GM19099 (cell line): ENCODE measurements around the gene AMBRA1.
A peak's percentile ranks its signal among the peaks of the same experiment; 100 is the strongest.

Source experiments
- POLR2A ChIP-seq: IDR thresholded peaks from 3 replicates; pipeline ENCODE4 v1.6.1; 2011; ENCODE audit warnings: low read depth; ENCODE audit not compliant: insufficient read length; ENCODE audit errors: extremely low read depth

AMBRA1 gene

GRCh38 chr11:46367916-46368267 lies 225.9 kb downstream of the AMBRA1 start:
- no peak for TF ChIP-seq POLR2A

GRCh38 chr11:46367244-46367915 lies 226.4 kb downstream of the AMBRA1 start:
- no peak for TF ChIP-seq POLR2A

- TF ChIP-seq POLR2A, result no peak
Measured at GRCh38 chr11:46366661-46367161, 227.1 kb downstream of the AMBRA1 start.

- TF ChIP-seq POLR2A, result no peak
Measured at GRCh38 chr11:46366260-46366659, 227.6 kb downstream of the AMBRA1 start.

- TF ChIP-seq POLR2A, result no peak
Measured at GRCh38 chr11:46364791-46365190, 229.0 kb downstream of the AMBRA1 start.

- TF ChIP-seq POLR2A, result no peak
Measured at GRCh38 chr11:46364056-46364455, 229.8 kb downstream of the AMBRA1 start.

DNA sequence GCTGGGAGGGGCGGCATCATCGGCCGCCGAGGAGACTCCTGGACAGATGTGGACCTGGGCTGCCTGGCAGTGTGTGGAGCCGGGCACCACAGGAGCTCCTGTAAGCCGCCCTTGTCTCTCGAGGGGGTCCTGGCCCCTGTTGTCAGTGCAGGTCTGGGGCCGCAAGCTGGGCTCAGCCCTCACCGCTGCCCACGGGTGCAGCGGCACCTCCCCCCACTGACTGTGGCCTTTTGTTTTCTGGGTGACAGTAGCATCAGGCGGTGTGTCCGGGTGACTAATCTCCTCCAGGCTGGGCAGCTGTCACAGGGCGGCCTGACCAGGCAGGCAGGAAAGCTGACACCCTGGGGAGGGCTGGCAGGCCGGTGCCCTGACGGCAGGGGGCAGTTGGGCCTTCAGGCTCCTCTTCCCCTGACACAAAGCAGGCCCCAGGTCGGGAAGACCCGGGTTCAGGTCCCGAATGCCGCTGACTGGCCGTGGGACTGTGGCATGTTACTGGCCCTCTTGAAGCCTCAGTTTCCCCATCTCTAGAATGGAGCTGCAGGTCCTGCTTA lies 230.3 kb downstream of the AMBRA1 start:
- TF ChIP-seq POLR2A, result no peak

DNA sequence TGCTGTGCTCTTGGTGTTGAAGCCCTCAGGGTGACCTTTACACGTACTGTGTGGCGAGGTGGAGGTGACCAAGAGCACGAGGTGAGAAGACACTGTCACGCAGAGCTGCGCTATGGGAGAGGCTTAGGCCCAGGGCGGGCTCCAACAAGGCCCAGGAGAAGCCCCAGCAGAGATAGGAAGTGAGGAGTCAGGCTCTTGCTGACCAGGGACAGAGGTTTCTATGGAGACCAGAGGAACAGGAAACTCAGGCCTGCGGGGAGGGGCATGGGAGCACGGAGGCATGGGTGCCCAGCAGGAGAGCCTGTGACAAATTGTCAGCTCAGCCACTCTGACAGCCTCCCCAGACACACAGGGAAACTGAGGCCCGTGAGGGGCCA lies 230.8 kb downstream of the AMBRA1 start:
- TF ChIP-seq POLR2A, result no peak

DNA sequence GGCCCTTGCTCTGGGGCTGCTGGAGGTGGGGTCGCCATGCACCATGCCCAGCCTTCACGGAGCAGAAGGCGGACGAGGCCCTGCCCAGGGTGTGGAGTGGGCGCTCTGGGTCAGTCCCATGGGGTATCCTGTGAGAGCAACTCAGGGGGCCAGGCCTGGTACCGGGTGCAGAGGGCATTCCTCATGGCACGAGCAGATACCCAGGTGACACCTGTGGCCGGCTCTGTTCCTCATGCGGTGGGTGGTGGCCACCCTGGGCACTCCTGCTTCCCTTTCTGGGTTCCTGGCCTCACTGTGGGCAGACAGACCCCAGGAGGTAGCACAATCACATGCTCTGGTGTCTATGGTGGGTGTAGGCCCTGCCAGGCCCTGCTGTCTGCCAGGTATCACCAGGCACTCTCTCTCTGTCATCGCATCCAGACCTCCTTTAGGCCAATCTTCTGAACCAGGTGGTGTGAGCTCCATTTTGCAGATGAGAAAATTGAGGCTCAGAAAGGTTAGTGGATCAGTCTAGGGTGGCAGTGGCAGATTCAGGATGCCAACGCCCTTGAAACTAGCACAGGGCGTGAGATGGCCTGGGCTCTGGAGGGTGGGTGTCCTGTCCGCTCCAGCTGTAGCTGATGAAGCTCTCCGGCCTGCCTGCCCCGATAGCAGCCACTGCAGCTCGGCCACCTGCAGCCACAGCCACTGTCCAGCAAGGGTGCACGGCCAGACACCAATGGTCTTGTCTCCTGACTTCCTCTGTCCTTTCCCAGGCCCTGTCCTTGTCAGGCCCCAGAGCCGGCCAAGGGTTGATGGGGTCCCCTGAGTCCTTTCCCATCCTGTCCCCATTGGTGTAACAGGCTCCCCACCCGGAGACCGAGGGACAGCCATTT lies 231.4 kb downstream of the AMBRA1 start:
- TF ChIP-seq POLR2A, result no peak

- peak; percentile 68 for TF ChIP-seq POLR2A
Measured at GRCh38 chr11:46361283-46362155, 232.3 kb downstream of the AMBRA1 start.

DNA sequence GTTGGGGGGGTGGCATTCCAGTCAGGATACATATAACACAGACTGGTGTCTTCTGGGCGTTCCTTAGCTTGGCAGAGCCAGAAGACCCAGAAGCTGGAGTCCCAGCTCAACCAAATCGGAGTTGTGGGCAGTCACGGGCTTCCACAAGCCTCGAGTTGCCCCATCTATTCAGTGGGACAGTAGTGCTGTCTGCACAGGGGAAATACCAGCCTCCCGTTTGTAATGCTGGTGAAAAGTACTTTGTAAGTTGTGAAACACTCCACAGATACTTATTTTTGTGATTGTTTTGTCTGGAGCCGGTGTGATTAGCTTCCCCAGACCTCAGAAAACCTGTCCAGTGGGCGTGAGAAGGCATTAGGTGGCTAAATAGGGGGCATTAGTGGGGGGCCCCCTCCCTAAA lies 232.9 kb downstream of the AMBRA1 start:
- no peak for TF ChIP-seq POLR2A

DNA sequence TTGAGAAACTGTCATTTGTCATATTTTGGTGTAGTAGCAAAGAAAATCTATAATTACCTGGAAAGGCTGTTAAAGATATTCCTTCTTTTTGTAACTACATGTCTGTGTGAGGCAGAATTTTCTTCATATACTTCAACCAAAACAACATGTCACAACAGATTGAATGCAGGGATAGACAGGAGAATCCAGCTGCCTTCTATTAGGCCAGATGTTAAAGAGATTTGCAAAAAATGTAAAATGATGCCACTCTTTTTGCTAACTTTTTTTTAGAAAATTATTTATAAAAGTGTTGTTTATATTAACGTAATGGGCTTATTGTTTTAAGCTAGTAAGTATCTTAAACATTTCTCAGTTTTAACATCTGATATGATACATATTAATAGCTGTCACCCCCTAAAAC lies 233.9 kb downstream of the AMBRA1 start:
- no peak for TF ChIP-seq POLR2A

- TF ChIP-seq POLR2A, result no peak
Measured at GRCh38 chr11:46357483-46357936, 236.3 kb downstream of the AMBRA1 start.

- TF ChIP-seq POLR2A, result no peak
Measured at GRCh38 chr11:46356924-46357482, 236.8 kb downstream of the AMBRA1 start.
